H9 (cell line): Measurements from ENCODE around the gene DSCAM. TPM values are rescaled to one million over a fixed set of nuclear protein-coding genes. Genes with fewer than 3 reads are reported as not detected.

Experiments
- DNase-seq: peaks from one replicate; pipeline ENCODE4 v3.0.0-alpha.2; 2017
- H2AFZ ChIP-seq: one replicate; pipeline ENCODE4 v1.6.1; 2013; ENCODE audit warnings: mild to moderate bottlenecking, low read length, control low read depth, moderate library complexity
- H2AK5ac ChIP-seq: 2 replicates; pipeline ENCODE4 v1.6.1; 2013; ENCODE audit warnings: low read length, control low read depth, mixed read lengths; ENCODE audit not compliant: insufficient read length
- H2BK120ac ChIP-seq: one replicate; pipeline ENCODE4 v1.6.1; 2013; ENCODE audit warnings: low read depth, mild to moderate bottlenecking, low read length, control low read depth, inconsistent platforms; ENCODE audit not compliant: poor library complexity, severe bottlenecking
- H2BK12ac ChIP-seq: 2 replicates; pipeline ENCODE4 v1.6.1; 2013; ENCODE audit warnings: low read length, control low read depth, mixed read lengths, low read depth; ENCODE audit not compliant: insufficient read length
- H2BK15ac ChIP-seq: 2 replicates; pipeline ENCODE4 v1.6.1; 2013; ENCODE audit warnings: low read depth, low read length, control low read depth
- H2BK20ac ChIP-seq: one replicate; pipeline ENCODE4 v1.6.1; 2013; ENCODE audit warnings: low read depth, mild to moderate bottlenecking, low read length, control low read depth, inconsistent platforms; ENCODE audit not compliant: poor library complexity, severe bottlenecking
- H2BK5ac ChIP-seq: 2 replicates; pipeline ENCODE4 v1.6.1; 2013; ENCODE audit warnings: low read length, control low read depth, mixed read lengths; ENCODE audit not compliant: insufficient read length
- H3K14ac ChIP-seq: 2 replicates; pipeline ENCODE4 v1.6.1; 2013; ENCODE audit warnings: low read length, control low read depth; ENCODE audit not compliant: insufficient read depth
- H3K18ac ChIP-seq: 2 replicates; pipeline ENCODE4 v1.6.1; 2013; ENCODE audit warnings: low read depth, mild to moderate bottlenecking, mixed read lengths, low read length, control low read depth; ENCODE audit not compliant: insufficient read length
- H3K23ac ChIP-seq: 2 replicates; pipeline ENCODE4 v1.6.1; 2013; ENCODE audit warnings: low read length, control low read depth, mixed read lengths, low read depth; ENCODE audit not compliant: insufficient read length
- H3K23me2 ChIP-seq: 2 replicates; pipeline ENCODE4 v1.6.1; 2013; ENCODE audit warnings: low read depth, mild to moderate bottlenecking, mixed read lengths, low read length, control low read depth; ENCODE audit not compliant: insufficient read length, poor library complexity, severe bottlenecking
- H3K27ac ChIP-seq: 2 replicates; pipeline ENCODE4 v1.5.1; 2013; ENCODE audit warnings: low read length, control low read depth, mixed read lengths, low read depth; ENCODE audit not compliant: insufficient read length
- H3K27me3 ChIP-seq: 2 replicates; pipeline ENCODE4 v1.6.1; 2013; ENCODE audit warnings: low read length, control low read depth, inconsistent platforms; ENCODE audit not compliant: insufficient read depth
- H3K4ac ChIP-seq: 2 replicates; pipeline ENCODE4 v1.6.1; 2013; ENCODE audit warnings: low read depth, mild to moderate bottlenecking, control low read depth, inconsistent platforms, low read length, moderate library complexity
- H3K4me1 ChIP-seq: 2 replicates; pipeline ENCODE4 v1.6.1; 2013; ENCODE audit warnings: low read length, control low read depth, inconsistent platforms; ENCODE audit not compliant: insufficient read depth
- H3K4me2 ChIP-seq: 2 replicates; pipeline ENCODE4 v1.6.1; 2013; ENCODE audit warnings: low read length, control low read depth, mixed read lengths; ENCODE audit not compliant: insufficient read length, insufficient read depth
- H3K56ac ChIP-seq: 2 replicates; pipeline ENCODE4 v1.6.1; 2013; ENCODE audit warnings: low read depth, mild to moderate bottlenecking, mixed read lengths, low read length, control low read depth; ENCODE audit not compliant: insufficient read length
- H3K79me1 ChIP-seq: 2 replicates; pipeline ENCODE4 v1.6.1; 2013; ENCODE audit warnings: low read depth, mild to moderate bottlenecking, moderate library complexity, low read length, control low read depth, inconsistent platforms; ENCODE audit not compliant: insufficient read depth, poor library complexity, severe bottlenecking
- H3K79me2 ChIP-seq: 2 replicates; pipeline ENCODE4 v1.6.1; 2013; ENCODE audit warnings: low read length, control low read depth, inconsistent platforms; ENCODE audit not compliant: insufficient read depth
- H3K9ac ChIP-seq: 2 replicates; pipeline ENCODE4 v1.6.1; 2013; ENCODE audit warnings: low read length, control low read depth, mixed read lengths; ENCODE audit not compliant: insufficient read length; ENCODE audit errors: extremely low read depth
- H3K9me3 ChIP-seq: one replicate; pipeline ENCODE4 v1.6.1; 2013; ENCODE audit warnings: low read depth, low read length, inconsistent platforms; ENCODE audit not compliant: control insufficient read depth
- H3T11ph ChIP-seq: one replicate; pipeline ENCODE4 v1.6.1; 2013; ENCODE audit warnings: mild to moderate bottlenecking, low read length, control low read depth, inconsistent platforms
- H4K20me1 ChIP-seq: one replicate; pipeline ENCODE4 v1.6.1; 2013; ENCODE audit not compliant: control insufficient read depth, insufficient read length, insufficient read depth
- H4K5ac ChIP-seq: 2 replicates; pipeline ENCODE4 v1.6.1; 2013; ENCODE audit warnings: low read depth, mild to moderate bottlenecking, mixed read lengths, low read length, control low read depth; ENCODE audit not compliant: insufficient read length
- H4K8ac ChIP-seq: replicated peaks from 2 replicates; pipeline ENCODE4 v1.6.1; 2013; ENCODE audit warnings: low read length, control low read depth, mixed read lengths, low read depth; ENCODE audit not compliant: insufficient read length
- H4K91ac ChIP-seq: 2 replicates; pipeline ENCODE4 v1.6.1; 2013; ENCODE audit warnings: low read depth, mild to moderate bottlenecking, moderate library complexity, mixed read lengths, low read length, control low read depth; ENCODE audit not compliant: insufficient read length
- H3K27ac Mint-ChIP-seq, 3 experiments: 2 replicates in 2 of 3; 3 replicates in 1 of 3; pipeline ENCODE4 v1.8.0; 2020 to 2021; ENCODE audit warnings: mixed read lengths in 3 of 3, mild to moderate bottlenecking in 1 of 3, moderate library complexity in 1 of 3
- H3K27me3 Mint-ChIP-seq: 2 replicates; pipeline ENCODE4 v1.8.0; 2021; ENCODE audit warnings: low read depth, mild to moderate bottlenecking, moderate library complexity, mixed read lengths
- H3K36me3 Mint-ChIP-seq, 3 experiments: 2 replicates in 2 of 3; 3 replicates in 1 of 3; pipeline ENCODE4 v1.8.0; 2020 to 2021; ENCODE audit warnings: low read depth in 3 of 3, mixed read lengths in 3 of 3; ENCODE audit not compliant: insufficient read depth in 1 of 3
- H3K4me1 Mint-ChIP-seq, 2 experiments: 2 replicates each; pipeline ENCODE4 v1.8.0; 2020; ENCODE audit warnings: mixed read lengths in 2 of 2
- H3K4me3 Mint-ChIP-seq, 2 experiments: 2 replicates in 1 of 2; 3 replicates in 1 of 2; pipeline ENCODE4 v1.8.0; 2020 to 2021; ENCODE audit warnings: mild to moderate bottlenecking in 2 of 2, mixed read lengths in 2 of 2, moderate library complexity in 1 of 2
- H3K9me3 Mint-ChIP-seq, 2 experiments: 2 replicates in 1 of 2; 3 replicates in 1 of 2; pipeline ENCODE4 v1.8.0; 2020; ENCODE audit warnings: mild to moderate bottlenecking in 2 of 2, mixed read lengths in 2 of 2, moderate library complexity in 1 of 2
- WGBS: extraction: QIAGEN DNeasy Blood & Tissue Kit; methylation state at CpG from one replicate; pipeline ENCODE4 v1.1.7; 2013; ENCODE audit warnings: missing lambda C conversion rate, low lambda C conversion rate, mixed read lengths; ENCODE audit not compliant: insufficient read length; ENCODE audit errors: extremely low coverage; 5-methylcytosine and 5-hydroxymethylcytosine counted together
- total RNA-seq: library from RNA; stranded (reverse); gene quantifications from 2 replicates; pipeline ENCODE4 v1.2.1, GENCODE V29; 2021
- TF ChIP-seq, protein P1 (sequence below): fragments of 200-600 bp; sonication (generic); conservative IDR thresholded peaks from 3 replicates; pipeline ENCODE4 v1.8.0; 2021; ENCODE audit warnings: antibody characterized with exemption, mild to moderate bottlenecking

The DSCAM gene
- total RNA-seq, 1 experiment from 2014 or later: 0.17 TPM

DNA sequence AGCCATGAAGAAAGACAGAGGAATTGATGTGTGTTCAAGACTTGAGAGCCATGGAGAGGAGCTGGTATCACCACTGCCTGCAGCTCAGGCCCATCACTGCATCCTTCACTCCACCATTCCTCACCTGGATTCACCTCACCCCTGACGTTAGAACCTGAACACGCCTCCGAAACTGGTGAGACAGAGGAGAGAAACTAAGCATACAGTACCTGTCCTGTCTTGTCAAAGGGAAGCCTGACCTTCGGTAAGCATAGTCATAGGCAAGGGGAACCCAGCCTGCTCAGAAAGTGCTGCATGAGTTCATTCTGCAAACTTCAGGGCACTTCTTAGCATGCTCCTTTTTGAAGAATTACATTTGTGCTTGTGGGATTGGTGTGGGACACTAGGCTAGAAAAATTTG lies 425.8 kb downstream of the DSCAM start:
- H3K36me3 Mint-ChIP-seq: peaks cover 0 to 11% (median 2%) of the 10 kb centered on the region in 3 experiments; a peak in 5 of 7 replicates
- Histone ChIP-seq H3K4me2 (no peak overlapping the region), H3K27me3 (no peaks in the 10 kb centered on the region), H3K14ac (no peak overlapping the region), H3K23ac (no peak overlapping the region), H3K79me1 (no peaks in the 10 kb centered on the region), H3K4ac (no peak overlapping the region), H3K9ac (no peak overlapping the region), H4K5ac (no peak overlapping the region), H2AK5ac (no peak overlapping the region), H3K18ac (no peak overlapping the region), H3T11ph (no peak overlapping the region), H3K4me1 (no peaks in the 10 kb centered on the region), H2BK12ac (no peak overlapping the region), H3K56ac (no peak overlapping the region), H3K9me3 (no peaks in the 10 kb centered on the region), H2BK20ac (no peak overlapping the region), H4K20me1 (no peaks in the 10 kb centered on the region), H3K27ac (no peak overlapping the region), H4K91ac (no peak overlapping the region), H4K8ac (no peak overlapping the region), H2BK120ac (no peak overlapping the region), H2BK15ac (no peak overlapping the region), H3K79me2 (no peaks in the 10 kb centered on the region), H3K23me2 (no peaks in the 10 kb centered on the region), H2AFZ (no peak overlapping the region), H2BK5ac (no peak overlapping the region)
- TF ChIP-seq, protein P1, sequence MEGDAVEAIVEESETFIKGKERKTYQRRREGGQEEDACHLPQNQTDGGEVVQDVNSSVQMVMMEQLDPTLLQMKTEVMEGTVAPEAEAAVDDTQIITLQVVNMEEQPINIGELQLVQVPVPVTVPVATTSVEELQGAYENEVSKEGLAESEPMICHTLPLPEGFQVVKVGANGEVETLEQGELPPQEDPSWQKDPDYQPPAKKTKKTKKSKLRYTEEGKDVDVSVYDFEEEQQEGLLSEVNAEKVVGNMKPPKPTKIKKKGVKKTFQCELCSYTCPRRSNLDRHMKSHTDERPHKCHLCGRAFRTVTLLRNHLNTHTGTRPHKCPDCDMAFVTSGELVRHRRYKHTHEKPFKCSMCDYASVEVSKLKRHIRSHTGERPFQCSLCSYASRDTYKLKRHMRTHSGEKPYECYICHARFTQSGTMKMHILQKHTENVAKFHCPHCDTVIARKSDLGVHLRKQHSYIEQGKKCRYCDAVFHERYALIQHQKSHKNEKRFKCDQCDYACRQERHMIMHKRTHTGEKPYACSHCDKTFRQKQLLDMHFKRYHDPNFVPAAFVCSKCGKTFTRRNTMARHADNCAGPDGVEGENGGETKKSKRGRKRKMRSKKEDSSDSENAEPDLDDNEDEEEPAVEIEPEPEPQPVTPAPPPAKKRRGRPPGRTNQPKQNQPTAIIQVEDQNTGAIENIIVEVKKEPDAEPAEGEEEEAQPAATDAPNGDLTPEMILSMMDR: no peak
- H3K4me3 Mint-ChIP-seq: no peak overlapping the region
- whole genome bisulfite sequencing: no CpG with 5 or more reads among the region's 4 CpGs
- DNase-seq: no peak
- H3K27me3 Mint-ChIP-seq: no peaks in the 10 kb centered on the region; the same call in 1 of the 2 replicates
- H3K9me3 Mint-ChIP-seq: peaks cover 10 to 17% of the 10 kb centered on the region in 2 experiments
- no peak overlapping the region for H3K27ac Mint-ChIP-seq
- H3K4me1 Mint-ChIP-seq: no peaks in the 10 kb centered on the region
